Measurements from ENCODE around the gene ERCC8.
"Not testable (repeated sequence)": the region's sequence is repeated elsewhere in the genome, so short reads cannot be mapped to it uniquely, and the experiment has no call there.

The ERCC8 gene

DNA sequence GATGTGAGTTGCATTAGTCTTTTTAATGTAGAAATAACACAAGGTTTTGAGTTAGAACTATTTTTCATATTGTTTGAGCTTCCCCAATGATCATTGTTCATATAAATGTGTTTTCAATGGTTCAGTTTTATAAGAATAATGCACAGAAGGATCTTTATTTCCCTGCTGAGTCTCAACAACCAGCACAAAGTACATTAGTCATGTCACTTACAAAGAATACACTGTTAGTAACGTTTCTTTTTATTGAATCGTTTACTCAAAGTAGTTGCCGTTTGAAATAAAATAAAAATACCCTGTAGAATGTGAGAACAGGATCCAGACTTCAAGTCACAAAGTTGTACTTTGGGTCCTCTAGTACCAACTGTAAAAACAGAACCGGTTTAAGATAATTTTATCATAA lies 41.5 kb downstream of the ERCC8 start:
- DNase-seq, result no peak

- DNase-seq, result no peak
These were observed 47.9 kb downstream of the ERCC8 start for GRCh38 chr5:60896991-60897390.

DNA sequence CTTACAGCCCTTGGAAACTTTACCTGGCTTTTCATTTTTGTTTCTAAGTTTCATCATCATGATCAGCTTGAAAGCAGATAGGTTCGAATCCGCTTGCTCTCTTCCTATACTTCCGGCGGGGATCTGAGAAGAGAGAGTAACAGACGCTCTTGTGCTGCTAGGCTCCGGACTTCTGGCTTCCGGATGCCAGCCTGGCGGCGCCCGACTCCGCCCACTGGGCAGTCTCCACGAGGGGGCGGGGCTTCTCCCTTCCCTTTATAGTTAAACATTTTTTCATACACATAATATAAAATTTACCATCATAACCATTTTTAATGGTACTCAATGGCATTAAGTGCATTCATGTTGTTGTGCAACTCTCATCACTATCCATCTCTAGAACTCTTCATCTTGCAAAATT lies 51.3 kb downstream of the ERCC8 start:
- DNase-seq, result no peak

DNA sequence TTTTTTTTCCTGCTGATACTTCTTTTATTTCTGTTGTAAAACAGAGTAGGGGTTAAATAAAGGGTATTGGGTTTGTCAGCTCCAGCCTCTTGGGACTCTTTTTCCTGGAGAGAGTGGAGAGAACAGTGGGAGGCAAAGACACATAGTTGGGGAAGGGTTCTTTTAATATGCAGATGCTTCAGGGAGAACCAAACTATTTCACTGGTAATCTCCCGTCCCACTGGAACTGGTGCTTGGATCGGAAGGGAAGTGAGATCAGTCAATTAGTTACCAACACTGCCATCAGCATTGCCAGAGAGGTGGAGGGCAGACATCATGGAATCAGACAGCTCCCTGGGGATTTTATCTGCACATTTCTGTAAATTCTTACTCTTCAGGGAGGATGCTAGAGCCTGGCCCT lies 53.2 kb downstream of the ERCC8 start:
- no peak for DNase-seq

- DNase-seq, result no peak
These were observed 56.4 kb downstream of the ERCC8 start for GRCh38 chr5:60888359-60889061.

DNA sequence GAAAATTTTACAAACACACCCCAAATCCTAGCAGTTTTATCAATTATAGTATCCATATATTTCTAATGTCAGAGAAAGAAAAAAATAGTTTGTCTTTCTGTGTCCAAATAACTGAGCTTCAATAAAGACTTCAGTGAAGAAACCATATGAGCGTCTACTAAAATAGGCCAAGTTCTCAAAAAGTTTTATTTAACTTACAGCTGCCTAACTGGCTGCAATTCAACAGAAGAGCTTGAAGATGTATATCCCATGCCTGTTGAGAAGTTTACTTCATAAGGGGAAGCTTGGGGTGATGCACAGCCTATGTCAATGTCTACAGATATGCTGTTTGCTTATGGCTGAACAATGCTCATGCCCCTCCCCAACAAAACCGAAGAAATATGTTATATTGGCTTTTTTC lies 57.1 kb downstream of the ERCC8 start:
- no peak for DNase-seq

DNA sequence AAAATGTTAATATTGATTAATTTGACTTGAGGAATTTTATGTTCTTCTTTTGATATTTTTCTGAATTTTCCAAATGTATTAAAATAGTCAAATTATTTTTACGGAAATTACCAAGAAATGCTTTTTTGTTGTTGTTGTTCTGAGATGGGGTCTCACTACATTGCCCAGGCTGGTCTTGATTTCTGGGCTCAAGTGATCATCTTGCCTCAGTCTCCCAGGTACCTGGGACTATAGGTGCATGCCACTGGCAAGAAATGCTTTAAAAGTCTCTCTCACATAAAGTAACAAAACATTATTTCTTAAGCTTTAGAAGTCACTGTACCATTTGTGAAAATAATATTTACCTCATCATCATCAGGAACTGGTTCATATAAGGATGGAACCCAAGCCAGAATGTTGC lies 57.8 kb downstream of the ERCC8 start:
- DNase-seq, result no peak

DNA sequence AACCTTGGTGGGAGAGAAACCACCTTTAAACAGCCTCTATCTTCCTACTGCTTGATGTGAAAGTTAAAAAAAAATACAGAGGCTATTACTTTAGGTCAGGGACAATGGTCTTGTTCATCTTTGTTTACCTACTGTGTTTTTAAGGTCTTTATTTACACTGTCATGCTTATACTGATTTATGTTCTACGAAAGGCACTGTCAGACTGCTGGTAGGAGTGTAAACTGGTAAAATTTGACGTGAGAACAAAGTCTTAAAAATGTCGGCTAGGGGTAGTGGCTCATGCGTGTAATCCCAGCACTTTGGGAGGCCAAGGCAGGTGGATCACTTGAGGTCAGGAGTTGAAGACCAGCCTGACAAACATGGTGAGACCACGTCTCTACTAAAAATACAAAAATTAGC lies 58.7 kb downstream of the ERCC8 start:
- no peak for DNase-seq

DNA sequence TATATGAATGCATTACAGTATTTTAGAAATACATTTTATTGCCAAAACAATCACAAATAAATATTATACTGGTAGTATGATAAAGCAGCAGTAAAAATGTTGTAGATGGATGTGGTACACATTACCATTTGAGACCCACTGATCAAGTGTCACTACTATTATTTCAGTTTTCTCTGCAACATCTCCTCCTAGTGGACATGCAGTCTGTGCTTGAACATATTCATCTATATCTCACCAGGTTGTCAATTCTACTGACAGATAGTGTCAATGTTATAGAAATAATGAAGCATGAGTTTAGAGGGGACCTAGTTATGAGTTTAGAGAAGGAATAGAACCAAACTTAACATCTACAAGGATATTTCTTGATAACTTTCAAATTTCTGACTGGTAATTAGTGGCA lies 61.6 kb downstream of the ERCC8 start:
- DNase-seq, result no peak

DNA sequence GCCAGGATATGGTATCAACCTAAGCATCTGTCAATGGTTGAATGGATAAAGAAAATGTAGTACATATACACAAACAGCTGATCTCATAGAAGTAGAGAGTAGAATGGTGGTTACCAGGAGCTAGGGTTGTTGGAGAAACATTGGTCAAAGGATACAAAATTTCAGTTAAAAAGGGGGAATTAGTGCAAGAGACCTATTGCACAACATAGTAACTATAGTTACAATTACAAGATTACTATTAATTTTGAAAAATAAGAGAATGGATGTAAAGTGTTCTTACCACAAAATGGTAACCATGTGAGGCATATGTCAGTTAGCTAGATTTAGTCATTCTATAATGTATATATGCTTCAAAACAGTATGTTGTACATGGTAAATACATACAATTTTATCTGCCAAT lies 72.0 kb downstream of the ERCC8 start:
- DNase-seq, result no peak

DNA sequence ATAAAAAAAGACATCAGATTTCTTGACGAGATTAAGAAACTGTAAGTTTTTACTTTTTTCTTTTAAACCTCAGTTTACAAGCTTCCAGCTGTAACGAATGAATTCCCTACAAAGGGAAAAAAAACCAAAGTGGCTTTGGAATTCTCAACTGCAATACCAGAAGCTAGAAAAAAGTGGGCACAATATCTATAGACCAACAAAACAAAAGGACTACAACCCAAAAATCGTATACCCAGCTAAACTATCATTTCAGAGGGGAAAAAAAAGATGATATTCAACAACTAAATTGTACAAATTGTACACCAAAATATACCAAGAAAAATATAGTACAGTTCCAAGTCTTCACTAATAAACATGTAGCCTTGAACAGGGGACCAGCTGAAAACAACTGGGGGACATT lies 74.0 kb downstream of the ERCC8 start:
- DNase-seq, result no peak

DNA sequence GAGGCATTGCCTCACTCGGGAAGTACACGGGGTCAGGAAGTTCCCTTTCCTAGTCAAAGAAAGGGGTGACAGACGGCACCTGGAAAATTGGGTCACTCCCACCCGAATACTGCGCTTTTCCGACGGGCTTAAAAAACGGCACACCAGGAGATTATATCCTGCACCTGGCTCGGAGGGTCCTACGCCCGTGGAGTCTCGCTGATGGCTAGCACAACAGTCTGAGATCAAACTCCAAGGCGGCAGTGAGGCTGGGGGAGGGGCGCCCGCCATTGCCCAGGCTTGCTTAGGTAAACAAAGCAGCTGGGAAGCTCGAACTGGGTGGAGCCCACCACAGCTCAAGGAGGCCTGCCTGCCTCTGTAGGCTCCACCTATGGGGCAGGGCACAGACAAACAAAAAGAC lies 84.3 kb downstream of the ERCC8 start:
- DNase-seq, result not testable (repeated sequence)

GRCh38 chr5:60856066-60856465 lies 88.8 kb downstream of the ERCC8 start:
- DNase-seq, result no peak

DNA sequence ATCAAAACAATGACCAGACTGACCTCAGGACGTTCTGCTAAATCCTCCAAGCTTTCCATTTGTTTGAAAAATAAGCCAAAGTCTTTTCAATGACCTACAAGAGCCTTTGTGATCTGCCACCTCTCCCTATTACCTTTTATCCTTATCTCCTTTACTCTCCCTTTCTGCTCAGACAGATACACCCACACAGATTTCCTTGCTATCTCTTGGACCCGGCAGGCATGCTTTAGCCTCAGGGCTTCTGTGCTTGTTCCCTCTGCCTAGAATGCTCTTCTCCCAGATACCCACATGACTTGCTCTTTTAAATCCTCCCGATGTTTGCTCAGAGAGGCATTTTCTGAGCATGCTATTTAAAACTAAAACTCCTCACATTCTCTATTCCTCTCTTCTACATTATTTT lies 91.9 kb downstream of the ERCC8 start:
- DNase-seq, result no peak

DNA sequence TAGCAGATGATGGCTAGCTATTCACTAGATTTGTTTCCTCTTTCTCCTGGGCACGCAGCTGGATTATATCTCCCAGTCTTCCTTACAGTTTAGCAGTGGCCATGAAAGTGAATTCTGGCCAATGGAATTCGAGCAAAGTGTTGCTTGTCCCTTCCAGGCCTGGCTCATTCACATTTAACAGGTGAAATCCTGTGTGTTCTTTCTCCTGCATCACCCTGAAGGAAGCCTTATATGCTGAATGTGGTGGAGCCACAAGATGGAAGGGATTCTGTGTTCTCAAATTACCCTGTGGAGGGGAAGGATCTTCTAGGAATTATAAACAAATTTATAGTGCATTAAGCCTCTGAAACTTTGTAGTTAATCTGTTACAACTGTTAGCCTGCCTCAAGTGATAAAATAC lies 92.6 kb downstream of the ERCC8 start:
- DNase-seq, result no peak

DNA sequence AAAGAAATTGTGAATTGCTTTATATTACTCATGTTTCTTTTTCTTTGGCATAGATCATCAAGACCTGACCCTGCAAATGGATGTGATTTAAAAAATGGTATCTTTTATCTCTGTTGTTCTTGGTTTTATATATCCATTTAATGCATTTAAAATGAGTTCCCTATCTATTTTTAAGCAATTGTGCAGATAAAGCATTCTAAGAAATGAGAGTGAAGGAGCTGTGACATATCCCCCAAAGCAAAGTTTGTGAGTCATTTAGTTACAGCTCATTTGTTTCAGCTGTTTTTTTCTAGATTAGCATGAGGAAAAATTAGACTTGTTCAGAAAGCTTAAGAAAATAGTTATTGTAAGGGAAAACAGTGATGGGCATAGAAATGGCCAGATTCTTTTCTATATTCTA lies 93.2 kb downstream of the ERCC8 start:
- no peak for DNase-seq

DNA sequence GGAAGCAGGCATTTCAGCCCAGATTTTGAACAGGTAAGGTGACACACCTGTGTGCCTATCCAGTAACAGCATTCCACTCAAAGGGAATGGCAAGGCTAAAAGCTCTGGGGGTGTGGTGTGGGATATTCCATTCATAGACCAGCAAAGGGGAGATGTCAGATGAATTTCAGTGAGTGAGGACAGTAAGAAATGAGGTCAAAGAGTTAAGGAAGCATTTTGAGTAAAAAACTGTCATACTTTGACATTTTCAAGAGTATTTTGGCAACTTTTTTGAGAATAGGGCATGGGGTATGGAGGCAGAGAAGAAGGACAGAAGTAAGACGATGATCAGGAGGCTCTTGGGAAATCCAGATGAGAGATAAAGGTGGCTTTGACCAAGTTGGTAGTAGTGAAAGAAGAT lies 98.6 kb downstream of the ERCC8 start:
- no peak for DNase-seq

DNA sequence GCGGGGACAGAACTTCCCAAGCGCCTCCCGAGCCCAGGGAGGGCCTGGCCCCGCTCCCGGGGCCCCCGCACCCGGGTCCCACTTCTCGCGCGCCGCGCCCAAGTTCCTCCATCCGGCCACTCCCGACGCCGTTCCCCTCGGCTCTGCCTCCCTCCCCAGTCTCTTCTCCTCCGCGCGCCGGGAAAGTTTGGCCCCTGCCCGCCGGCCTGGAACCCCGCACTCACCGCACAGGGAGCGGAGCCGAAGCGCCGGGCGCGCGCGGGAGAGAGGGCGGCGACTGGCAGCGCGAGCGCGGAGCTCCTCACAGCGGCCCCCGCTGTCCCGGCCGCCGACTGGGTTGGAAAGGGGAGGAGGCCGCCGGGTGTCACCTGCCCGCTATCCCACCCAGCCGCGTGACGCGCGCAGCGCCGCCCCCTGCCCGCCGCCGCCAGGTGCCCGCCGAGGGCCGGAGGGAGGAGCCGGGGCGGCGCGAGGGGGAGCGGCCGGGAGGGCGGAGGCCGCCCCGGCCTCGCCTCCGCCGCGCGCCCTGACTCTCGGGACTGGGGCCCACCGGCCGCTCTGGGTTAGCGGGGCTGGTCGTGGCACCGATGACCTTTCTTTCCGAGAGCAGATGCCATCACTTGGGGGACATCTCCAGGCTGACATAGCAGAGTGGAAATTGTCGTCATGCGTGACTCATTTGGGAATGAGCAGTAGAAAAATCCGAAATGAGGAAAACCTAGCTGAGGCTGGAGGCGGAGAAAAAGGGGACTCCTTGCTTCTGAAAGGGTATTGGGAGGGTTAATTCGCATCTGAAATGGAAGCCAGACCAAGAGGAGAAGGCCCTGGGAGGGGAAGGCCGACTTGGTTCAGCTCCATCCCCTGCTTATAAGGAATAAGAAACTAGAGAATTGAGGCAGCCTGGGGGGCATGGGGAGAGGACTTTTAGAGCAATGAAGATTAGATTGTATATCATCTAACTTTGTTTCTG lies 100.6 kb downstream of the ERCC8 start, which contains the start of gene ELOVL7:
Gene ELOVL7 (minus strand): TSS at position 334 of the 970 bp plus-strand sequence. CDS start 56,872 bp downstream, outside the sequence.
- DNase-seq, result peak; percentile 22

DNA sequence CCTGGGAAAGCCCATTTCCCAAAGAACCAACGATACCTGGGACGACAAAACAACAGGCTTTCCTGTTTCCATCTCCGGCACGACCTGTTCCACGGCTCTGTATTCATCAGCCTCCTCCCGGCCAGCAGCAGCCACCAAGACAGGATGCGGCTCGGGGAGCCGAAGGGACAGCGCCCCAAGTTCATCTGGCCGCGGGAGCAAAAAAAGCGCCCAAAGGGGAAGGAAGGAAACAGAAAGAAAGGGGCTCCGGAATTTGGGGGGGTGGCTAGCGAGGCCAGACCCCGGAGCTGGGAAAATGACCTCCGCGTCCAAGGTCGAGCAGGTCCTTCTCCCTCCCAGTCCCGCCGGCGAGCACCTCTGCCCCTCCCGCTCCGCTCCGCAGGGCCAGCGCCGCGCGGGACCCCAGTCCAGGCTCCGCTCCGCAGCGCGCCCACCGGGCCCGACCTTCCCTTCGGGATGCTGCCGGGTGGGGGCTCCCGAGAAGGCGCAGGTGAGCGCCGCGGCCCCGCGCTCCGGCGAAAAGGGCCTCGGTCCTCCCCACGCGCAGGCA lies 101.4 kb downstream of the ERCC8 start:
- DNase-seq, result no peak

- DNase-seq, result no peak
These were observed 101.9 kb downstream of the ERCC8 start for GRCh38 chr5:60842871-60843385.

GRCh38 chr5:60841361-60841760 lies 103.5 kb downstream of the ERCC8 start:
- DNase-seq, result no peak

DNA sequence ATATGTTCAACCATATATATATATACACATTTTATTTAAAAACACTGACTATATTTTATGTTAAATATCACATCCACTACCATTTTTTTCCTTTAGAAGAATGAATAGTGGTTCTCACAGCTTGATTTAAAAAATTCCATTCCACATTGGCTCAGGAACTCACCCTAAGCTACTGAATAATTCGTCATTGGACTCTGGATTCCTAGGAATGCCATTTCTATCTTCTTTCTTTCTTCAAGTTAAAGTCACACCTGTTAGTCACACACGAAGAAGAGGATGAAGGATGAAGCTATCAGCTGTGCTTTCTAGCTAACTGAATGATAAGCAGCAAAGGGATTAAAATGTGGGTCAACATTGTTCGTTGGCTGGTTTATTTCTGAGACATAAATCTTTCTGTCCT lies 108.7 kb downstream of the ERCC8 start:
- no peak for DNase-seq

DNA sequence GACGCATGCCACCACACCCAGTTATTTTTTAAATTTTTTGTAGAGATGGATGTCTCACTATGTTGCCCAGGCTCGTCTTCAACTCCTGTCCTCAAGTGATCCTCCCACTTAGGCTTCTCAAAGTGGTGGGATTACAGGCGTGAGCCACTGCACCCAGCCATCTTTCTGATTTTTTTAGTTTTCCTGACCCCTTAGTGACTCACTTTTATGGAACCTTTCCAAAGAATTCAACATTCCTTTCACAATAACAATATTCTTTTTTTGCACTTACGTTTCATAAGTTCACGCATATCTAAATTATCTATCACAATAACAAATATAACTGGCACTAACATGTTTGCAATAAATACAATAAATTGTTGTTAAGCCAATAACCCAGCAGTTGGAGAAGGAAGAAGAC lies 109.3 kb downstream of the ERCC8 start:
- DNase-seq, result peak; percentile 4
